Measurements from ENCODE around the gene TMCC3. TPM values are rescaled to one million over a fixed set of nuclear protein-coding genes. Genes with fewer than 3 reads are reported as not detected.

TMCC3 gene
- total and polyA plus RNA-seq, 5 experiments from 2014 or later, result 0.18 to 5.7 (median 0.71) TPM; not detected in 2

- Mint-ChIP-seq H3K27me3 (peaks cover 0 to 6% (median 2%) of the 10 kb centered on the region in 5 donors), H3K27ac (no peak overlapping the region), H3K4me1 (peaks cover 0 to 3% (median 0%) of the 10 kb centered on the region in 4 donors), H3K9me3 (peaks cover 7 to 47% (median 30%) of the 10 kb centered on the region in 9 donors), H3K4me3 (no peak overlapping the region), H3K36me3 (peaks cover 0 to 42% (median 32%) of the 10 kb centered on the region in 3 donors)
- ATAC-seq, result no peak
- POLR2A ChIA-PET, result no interaction called here
- DNase-seq, result no peak
These were observed 104.2 kb downstream of the TMCC3 start for GRCh38 chr12:94545935-94546771.

- ATAC-seq (no peak), DNase-seq (no peak)
- peaks cover 0 to 2% (median 0%) of the 10 kb centered on the region in 5 donors for H3K27me3 Mint-ChIP-seq
- H3K36me3 Mint-ChIP-seq, result peaks cover 0 to 42% (median 32%) of the 10 kb centered on the region in 3 donors
- H3K9me3 Mint-ChIP-seq, result peaks cover 7 to 44% (median 30%) of the 10 kb centered on the region in 9 donors
- no peak overlapping the region for H3K27ac Mint-ChIP-seq
- POLR2A ChIA-PET, result no interaction called here
- peaks cover 0 to 3% (median 0%) of the 10 kb centered on the region in 4 donors for H3K4me1 Mint-ChIP-seq
- H3K4me3 Mint-ChIP-seq, result no peak overlapping the region
These were observed 106.0 kb downstream of the TMCC3 start for GRCh38 chr12:94544355-94544754.

- H3K36me3 Mint-ChIP-seq, result no peaks in the 10 kb centered on the region
- POLR2A ChIA-PET, result no interaction called here
- DNase-seq (no peak), ATAC-seq (no peak)
- H3K4me3 Mint-ChIP-seq, result no peak overlapping the region
- H3K9me3 Mint-ChIP-seq, result no peaks in the 10 kb centered on the region
- H3K4me1 Mint-ChIP-seq, result no peaks in the 10 kb centered on the region
- no peak overlapping the region for H3K27ac Mint-ChIP-seq
- H3K27me3 Mint-ChIP-seq, result peaks cover 0 to 1% (median 0%) of the 10 kb centered on the region in 5 donors
These were observed 112.0 kb downstream of the TMCC3 start for GRCh38 chr12:94538318-94538717.

- Mint-ChIP-seq H3K27ac (no peak overlapping the region), H3K36me3 (no peaks in the 10 kb centered on the region), H3K27me3 (peaks cover 3 to 11% (median 6%) of the 10 kb centered on the region in 5 donors), H3K4me1 (peaks cover 0 to 8% (median 4%) of the 10 kb centered on the region in 4 donors), H3K4me3 (no peak overlapping the region), H3K9me3 (no peaks in the 10 kb centered on the region)
- POLR2A ChIA-PET, result no interaction called here
- no peak for DNase-seq
- no peak for ATAC-seq
These were observed 114.1 kb downstream of the TMCC3 start for GRCh38 chr12:94536040-94536965.

- POLR2A ChIA-PET, result no interaction called here
- DNase-seq, result no peak
- ATAC-seq, result no peak
- Mint-ChIP-seq H3K27ac (no peak overlapping the region), H3K36me3 (no peaks in the 10 kb centered on the region), H3K4me3 (no peak overlapping the region), H3K9me3 (no peaks in the 10 kb centered on the region), H3K27me3 (peaks cover 4 to 11% (median 6%) of the 10 kb centered on the region in 5 donors), H3K4me1 (peaks cover 0 to 8% (median 4%) of the 10 kb centered on the region in 4 donors)
These were observed 114.8 kb downstream of the TMCC3 start for GRCh38 chr12:94535510-94535921.

GRCh38 chr12:94534774-94535509 lies 115.4 kb downstream of the TMCC3 start:
- Mint-ChIP-seq H3K4me3 (no peak overlapping the region), H3K9me3 (no peaks in the 10 kb centered on the region), H3K27me3 (peaks cover 4 to 11% (median 7%) of the 10 kb centered on the region in 5 donors), H3K36me3 (no peaks in the 10 kb centered on the region), H3K4me1 (peaks cover 0 to 8% (median 4%) of the 10 kb centered on the region in 4 donors), H3K27ac (no peak overlapping the region)
- DNase-seq, result no peak
- POLR2A ChIA-PET, result no interaction called here
- ATAC-seq, result no peak

GRCh38 chr12:94534278-94534677 lies 116.1 kb downstream of the TMCC3 start:
- DNase-seq (no peak), ATAC-seq (no peak)
- Mint-ChIP-seq H3K4me1 (peaks cover 0 to 8% (median 4%) of the 10 kb centered on the region in 4 donors), H3K27ac (no peak overlapping the region), H3K4me3 (no peak overlapping the region), H3K27me3 (peaks cover 4 to 11% (median 8%) of the 10 kb centered on the region in 5 donors), H3K36me3 (no peaks in the 10 kb centered on the region), H3K9me3 (no peaks in the 10 kb centered on the region)
- POLR2A ChIA-PET, result no interaction called here

- DNase-seq (peak; percentile 32 to 82 (median 62)), ATAC-seq (peak; percentile 69 to 88)
- Mint-ChIP-seq H3K4me3 (no peak overlapping the region), H3K27me3 (peaks cover 4 to 11% (median 9%) of the 10 kb centered on the region in 5 donors), H3K9me3 (no peaks in the 10 kb centered on the region), H3K36me3 (no peaks in the 10 kb centered on the region), H3K4me1 (peaks cover 0 to 8% (median 4%) of the 10 kb centered on the region in 4 donors), H3K27ac (peak overlapping the region in 3 of 10 donors; percentile 17 to 67 (median 49))
- POLR2A ChIA-PET, result no interaction called here
These were observed 117.6 kb downstream of the TMCC3 start for GRCh38 chr12:94532490-94533422.

GRCh38 chr12:94531196-94531720 lies 119.1 kb downstream of the TMCC3 start:
- no peaks in the 10 kb centered on the region for H3K9me3 Mint-ChIP-seq
- H3K27me3 Mint-ChIP-seq, result peaks cover 4 to 11% (median 8%) of the 10 kb centered on the region in 5 donors
- H3K4me1 Mint-ChIP-seq, result peaks cover 0 to 8% (median 4%) of the 10 kb centered on the region in 4 donors
- no peak overlapping the region for H3K4me3 Mint-ChIP-seq
- ATAC-seq (no peak), DNase-seq (no peak)
- no peaks in the 10 kb centered on the region for H3K36me3 Mint-ChIP-seq
- POLR2A ChIA-PET, result no interaction called here
- no peak overlapping the region for H3K27ac Mint-ChIP-seq

GRCh38 chr12:94525951-94526350 lies 124.4 kb downstream of the TMCC3 start:
- Mint-ChIP-seq H3K27ac (no peak overlapping the region), H3K27me3 (peaks cover 0 to 6% (median 0%) of the 10 kb centered on the region in 5 donors), H3K4me3 (no peak overlapping the region), H3K4me1 (peaks cover 0 to 4% (median 0%) of the 10 kb centered on the region in 4 donors), H3K9me3 (no peaks in the 10 kb centered on the region), H3K36me3 (no peaks in the 10 kb centered on the region)
- DNase-seq (no peak), ATAC-seq (no peak)
- POLR2A ChIA-PET, result no interaction called here

Measured in naive thymus-derived CD8-positive, alpha-beta T cell (primary cell).